Measurements from ENCODE around the gene CUBN.
A peak's percentile ranks its signal among the peaks of the same experiment; 100 is the strongest.
"Not testable (repeated sequence)": the region's sequence is repeated elsewhere in the genome, so short reads cannot be mapped to it uniquely, and the experiment has no call there.

Gene CUBN

DNA sequence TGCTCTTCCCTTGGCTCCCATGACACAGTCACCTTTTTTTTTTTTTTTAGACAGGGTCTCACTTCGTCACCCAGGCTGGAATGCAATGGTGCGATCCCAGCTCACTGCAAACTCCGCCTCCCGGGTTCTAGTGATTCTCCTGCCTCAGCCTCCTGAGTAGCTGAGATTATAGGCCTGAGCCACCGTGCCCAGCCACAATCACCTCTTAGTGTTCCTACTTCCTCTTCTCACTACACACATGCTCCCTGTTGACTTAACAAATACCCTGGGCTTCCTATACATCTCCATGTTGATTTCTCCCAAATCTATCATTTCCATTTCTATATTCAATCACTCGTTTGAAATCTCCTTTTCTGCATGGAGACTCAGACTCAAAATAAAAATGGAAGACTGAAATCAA is 91.7 kb downstream of the CUBN start:
- DNase-seq (ENCODE audit: low read depth) = no peak

DNA sequence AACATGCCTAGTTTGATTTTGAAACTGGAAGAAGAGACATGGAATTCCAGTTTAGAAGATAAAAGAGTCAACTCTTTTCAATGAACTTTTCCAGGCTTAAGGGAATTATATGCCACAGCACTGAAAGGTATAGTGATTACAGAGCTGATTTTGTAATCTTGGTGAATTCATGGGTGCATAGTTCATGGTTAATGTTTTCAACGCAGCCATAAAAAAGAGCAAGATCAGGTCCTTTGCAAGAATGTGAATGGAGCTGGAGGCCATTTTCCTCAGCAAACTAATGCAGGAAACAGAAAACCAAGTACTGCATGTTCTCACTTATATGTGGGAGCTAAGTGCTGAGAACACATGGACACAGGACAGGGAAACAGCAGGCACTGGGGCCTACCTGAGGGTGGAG is 94.2 kb downstream of the CUBN start:
- no peak for DNase-seq (ENCODE audit: low read depth)

DNA sequence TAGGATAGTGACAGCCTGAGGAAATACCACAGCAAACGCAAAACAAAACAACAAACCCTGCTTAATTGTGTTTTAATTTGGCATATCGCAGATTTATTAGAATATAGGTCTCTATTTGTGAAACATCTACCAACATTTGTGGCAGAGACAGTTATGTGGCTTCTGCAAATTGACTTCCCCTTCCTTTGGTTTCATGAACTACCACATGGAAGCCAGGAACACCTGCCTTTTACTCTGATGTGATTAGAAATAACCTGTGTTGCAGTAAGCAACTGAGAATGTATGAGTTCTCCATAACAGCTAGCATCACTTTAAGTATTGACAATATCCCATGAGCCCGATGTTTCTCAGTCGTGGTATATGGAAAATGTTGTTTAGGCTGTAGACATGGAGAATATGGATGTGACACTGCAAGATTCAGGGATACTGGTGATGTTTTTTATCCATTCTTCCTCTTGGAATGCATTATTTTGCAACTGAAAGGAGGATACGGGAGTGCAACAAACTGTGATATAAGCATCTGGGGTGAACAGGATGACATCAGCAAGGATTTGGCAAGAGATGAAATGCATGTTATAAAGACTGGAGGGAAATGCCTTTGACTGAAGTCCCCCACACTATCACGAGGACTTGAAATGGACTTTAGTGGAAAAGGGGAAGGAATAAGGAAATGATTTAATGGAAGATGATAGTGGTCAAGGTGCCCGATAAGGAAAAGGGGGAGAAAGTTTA is 95.9 kb downstream of the CUBN start:
- no peak for DNase-seq (ENCODE audit: low read depth)

DNA sequence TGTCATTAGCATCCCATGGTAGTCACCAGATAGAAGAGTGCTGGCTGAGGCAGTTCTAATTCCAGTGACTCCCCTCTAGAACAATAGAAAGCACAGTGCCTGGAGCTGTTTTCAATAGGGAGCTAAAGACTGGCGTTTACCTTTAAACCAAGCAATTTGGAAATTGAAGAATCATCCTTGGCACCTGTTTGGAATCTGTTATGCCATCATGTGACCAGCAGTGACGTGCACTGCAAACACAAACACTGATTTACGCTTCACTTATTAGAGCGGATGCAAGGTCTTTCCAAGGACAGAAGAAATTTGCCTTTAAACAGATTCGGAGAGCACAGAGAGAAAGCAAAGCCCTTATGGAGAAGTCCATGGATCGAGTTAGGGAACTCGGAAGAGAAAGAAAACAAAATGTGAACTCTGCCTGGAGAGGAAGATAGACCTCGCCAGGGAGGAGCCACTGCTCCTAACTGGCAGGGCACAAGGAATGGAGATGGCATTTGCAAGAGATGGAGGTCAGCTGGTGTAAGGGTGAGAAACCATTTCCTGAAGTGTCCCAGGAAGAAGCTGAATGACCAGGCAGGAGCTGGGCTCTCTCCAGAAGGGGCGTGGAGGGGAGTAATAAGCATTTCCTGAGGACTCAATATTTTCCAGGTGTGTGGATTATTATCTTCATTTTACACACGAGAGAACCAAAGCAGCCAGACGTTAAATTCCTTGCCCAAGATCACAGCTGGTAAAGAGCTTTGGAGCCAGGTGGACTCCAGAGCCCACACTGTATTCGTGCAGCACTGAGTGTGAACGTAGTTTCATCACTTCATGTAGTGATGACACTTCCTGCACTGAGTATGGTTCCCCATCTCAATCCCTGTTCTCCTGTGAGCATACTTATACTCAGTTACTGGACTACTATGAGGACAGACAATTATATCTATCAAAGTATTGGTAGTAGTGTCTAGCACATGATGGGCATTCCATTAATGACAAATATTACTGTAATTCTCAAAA is 97.7 kb downstream of the CUBN start:
- DNase-seq (ENCODE audit: low read depth) = no peak

DNA sequence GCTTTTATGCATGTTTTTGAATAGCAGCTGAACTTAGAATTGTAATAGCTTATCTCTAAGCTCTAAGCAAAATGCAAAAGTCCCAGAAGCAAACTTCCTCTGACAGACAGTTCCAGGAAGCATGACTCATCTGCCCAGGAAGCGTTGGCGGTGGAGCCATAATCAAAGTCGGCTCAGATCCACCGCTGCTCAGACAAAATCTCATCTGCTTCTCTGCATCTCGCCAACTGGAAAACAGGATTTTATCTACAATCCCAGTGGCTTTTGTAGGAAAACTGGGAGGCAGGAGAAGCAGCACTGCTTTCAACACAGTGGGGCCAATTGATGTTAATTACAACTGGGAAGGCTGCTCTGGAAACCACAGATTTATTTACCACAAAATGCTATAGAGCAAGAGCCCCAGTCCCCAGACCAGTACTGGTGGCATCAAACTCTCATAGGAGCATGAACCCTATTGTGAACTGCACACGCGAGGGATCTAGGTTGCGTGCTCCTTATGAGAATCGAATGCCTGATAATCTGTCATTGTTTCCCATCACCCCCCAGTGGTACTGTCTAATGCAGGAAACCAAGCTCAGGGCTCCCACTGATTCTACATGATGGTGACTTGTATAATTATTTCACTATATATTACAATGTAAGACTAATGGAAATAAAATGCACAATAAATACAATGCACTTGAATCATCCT is 99.9 kb downstream of the CUBN start:
- DNase-seq (ENCODE audit: low read depth) = peak; percentile 59

DNA sequence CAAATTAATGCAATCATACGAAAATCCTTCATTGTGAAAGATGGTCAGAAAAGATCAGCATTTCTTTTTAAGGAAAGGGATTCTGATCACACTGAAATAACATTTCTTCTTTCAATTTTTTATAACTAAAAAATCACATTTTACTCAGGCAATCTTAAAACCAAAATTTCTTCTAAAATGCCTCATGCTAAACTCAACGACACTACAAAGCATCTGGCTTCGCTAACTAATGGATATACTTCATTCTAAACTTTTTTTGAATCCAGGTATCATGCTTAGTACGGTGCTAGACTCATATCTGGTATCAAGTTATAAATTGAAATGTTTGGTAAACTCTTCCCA is 100.4 kb downstream of the CUBN start:
- DNase-seq (ENCODE audit: low read depth) = no peak

DNA sequence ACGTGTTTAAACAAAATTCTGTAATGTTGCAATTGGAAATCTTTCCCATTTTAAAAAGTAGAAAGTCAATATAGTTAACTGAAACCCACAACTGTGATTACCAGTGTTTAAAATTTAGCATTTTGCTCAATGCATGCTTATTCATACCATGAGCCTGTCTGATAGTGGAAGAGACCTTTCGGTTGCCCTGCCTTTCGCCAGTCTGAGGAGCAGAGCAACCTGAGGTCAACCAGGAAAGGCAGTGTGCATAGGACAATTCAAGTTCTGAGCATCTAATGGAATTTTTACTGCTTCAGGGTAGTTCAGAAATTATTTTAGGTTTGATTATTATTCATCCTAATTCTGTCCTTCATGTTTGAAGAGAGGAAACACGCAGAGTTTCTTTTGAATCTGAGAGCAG is 100.8 kb downstream of the CUBN start:
- no peak for DNase-seq (ENCODE audit: low read depth)

DNA sequence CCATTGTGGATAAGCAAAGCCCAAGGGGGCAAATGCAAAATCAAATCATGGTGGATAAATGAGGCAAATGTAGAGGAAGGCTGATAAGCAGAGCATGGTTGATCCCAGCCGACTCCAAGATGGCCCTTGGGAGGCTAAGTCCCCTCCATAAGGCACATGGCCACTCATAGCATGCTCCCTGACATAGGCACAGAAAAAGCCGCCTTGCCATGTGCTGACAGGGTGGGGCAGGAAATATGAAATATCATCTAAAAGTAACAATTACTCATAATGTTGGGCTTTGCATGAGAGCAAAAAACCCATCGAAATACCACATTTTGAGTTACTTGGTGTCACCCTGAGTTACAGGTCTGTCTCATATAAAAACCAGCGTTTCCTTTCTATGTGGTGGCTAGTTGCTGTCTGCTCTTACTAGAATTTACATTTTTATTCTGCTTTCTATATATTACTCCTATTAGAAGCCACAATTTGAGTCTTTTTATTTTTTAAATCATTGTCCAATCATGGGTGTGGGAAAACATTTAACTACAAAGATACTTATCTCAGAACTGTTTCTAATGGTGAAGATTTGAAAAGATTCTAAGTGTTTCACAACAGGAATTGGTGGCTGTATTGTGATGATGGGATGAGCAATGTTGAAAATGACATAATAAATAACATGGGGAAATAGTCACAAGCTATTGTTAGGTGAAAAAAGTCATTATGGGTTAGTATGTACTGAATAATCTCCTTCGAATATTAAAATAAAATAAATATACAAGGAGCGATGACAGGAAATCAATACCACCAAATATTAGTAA is 102.7 kb downstream of the CUBN start:
- DNase-seq (ENCODE audit: low read depth) = peak; percentile 46

DNA sequence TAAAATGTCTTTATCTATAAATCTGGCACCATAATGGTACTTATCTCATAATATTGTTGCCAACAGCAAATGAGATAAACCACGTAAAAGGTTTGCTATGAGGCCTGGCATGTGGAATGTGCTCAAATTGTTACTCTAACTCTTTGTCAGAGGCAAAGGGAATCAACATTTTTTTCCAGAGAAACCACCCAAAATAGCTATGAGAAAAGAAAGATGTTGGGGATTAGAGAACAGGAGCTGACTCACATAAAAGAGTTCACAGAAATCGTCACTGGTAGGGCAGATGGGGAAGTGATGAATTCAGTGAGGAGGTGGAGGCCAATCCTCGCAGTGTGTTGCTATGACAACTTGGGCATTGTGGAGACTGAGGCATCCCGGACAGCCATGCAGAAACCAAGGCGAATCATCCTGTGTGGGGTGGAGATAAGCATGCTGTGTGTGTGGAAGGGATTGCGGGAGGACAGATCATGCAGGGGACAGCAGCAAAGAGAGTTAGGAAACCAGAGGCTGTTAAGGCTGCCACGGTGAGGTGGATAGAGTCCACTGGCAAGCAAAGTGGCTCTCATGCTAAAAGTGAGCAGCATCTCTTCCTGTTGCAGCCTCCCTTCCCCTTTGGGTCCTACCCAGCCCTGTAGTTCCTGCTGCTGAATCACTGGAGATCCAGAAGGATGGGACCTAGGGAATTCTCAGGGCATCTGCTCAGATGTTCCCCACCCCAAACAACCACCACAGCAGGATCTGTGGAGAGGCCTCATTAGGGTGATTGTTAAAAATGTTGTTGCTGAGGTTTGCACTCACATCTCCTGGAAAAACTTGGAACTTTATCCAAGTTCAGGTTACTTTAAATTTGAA is 103.9 kb downstream of the CUBN start:
- peak; percentile 55 for DNase-seq (ENCODE audit: low read depth)

DNA sequence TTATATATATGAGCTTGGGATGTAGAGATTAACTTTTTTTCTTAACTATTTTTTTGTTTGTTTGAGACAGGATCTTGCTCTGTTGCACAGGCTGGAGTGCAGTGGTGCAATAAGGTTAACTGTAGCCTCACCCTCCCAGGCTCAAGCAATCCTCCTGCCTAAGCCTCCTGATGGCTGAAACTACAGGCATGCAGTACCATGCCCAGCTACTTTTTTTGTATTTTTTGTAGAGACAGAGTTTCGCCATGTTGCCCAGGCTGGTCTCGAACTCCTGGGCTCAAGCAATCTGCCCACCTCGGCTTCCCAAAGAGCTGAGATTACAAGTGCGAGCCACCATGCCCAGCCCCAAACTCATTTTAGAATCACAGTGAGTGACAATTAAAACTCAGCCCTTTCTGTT is 105.2 kb downstream of the CUBN start:
- no peak for DNase-seq (ENCODE audit: low read depth)

DNA sequence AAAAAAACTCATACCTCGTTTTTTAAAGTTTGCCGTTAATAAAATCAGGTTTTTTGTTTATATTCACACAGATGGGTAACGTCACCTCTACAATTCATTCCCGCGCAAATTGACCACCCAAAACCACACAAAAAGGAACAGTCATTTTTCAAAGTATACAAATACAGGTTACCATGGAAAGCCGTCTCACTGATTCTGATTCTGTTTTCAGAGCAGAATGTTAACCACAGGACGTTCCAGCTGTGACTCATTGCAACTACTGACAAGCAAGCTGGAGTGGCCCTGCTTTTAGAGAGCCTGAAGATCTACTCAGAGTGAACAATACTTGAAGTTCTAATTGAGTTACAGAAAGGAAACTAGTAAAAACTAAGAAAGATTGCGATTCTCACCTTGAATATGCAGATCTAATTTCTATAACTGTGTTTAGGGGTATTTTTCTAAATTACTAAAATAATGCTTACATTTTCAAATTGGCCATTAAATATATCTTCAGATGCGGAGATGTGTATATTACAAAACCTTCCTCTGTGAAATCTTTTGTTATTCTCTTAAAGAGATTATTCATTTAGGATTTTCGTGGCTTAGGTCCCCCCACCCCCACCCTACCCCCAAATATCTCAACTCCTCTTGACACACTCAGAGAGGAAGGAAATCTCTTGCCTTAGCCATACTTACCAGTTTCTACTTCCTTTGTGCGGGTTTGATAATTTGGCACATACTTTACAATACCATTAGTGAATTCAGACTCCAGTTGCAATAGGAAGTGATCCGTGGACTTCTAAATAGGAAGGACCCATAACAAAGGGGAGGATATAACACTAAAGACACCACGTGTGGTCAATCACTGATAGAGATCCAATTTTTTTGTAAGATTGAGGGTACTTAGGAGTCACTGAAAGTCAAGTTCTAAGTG is 106.0 kb downstream of the CUBN start:
- peak; percentile 47 for DNase-seq (ENCODE audit: low read depth)

DNA sequence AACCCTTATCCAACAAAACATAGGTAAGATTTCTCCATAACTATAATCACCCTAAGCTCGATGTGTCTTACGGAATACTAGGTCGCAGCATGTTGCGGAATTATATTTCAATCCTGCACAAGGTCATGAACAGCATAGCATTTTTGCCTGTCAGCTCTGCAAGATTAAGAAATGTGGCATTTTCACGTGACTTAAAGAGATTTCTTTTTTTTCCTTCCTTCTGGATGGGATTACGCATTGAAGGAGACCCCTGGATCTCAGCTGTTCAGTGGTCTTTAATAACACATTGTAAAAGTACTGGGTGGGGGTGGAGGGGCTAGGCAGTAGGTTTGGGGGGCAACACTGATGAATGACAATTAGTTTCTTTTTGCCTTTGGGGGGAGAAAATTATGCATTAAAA is 106.7 kb downstream of the CUBN start:
- DNase-seq (ENCODE audit: low read depth) = no peak

DNA sequence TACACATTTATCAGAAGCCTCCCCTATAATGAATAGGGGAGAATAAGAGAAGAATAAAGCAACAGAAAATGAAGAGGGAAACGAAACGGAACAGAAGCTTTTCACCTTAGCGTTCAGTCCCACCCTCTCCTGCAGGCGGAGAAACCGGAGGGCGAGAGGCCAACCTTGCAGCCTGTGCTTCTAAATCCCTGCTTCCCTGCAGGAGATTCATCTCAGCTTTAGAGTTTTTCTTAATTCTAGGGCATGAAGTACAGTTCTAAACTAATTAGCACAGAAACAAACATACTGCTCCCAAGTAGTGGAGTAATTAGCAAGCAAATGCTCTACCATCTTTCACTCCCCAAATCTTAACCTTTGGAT is 107.2 kb downstream of the CUBN start:
- no peak for DNase-seq (ENCODE audit: low read depth)

DNA sequence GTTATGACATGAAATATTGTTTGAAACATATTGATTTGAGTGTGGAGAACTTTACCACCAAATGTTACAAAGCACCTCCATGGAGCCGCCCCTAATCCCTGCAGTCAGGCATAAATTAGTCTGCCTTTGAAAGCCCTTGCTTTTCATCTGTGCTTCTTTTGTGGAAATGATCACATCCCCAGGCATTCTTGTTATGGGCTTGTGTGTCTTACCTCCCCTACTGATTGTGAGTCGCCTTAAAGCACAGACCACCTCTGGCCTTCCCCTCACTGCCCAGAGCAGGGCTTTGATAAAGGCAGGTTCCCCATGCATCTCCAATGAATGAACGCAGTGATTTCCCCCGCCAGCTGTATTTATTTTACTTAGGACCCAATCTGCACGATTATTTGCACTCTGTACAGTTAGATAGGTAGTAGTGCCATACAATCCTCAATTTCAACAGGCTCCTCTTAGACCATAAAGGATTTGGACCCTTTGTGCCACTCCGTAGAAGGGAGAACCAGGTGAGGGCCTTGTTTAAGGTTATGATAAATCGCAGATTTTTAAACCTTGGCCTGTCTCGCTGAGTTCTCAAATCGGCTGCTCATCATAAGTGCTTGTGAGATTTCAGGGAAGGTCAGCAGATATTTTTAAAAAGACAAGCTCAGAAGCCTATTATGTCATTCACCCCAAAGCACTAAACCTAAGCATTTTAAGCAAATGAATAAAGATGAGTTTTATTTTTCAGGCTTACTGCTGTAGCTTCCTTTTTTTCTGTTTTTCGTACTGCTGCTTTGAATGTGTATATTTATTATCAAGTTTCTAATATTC is 107.8 kb downstream of the CUBN start:
- no peak for DNase-seq (ENCODE audit: low read depth)

DNA sequence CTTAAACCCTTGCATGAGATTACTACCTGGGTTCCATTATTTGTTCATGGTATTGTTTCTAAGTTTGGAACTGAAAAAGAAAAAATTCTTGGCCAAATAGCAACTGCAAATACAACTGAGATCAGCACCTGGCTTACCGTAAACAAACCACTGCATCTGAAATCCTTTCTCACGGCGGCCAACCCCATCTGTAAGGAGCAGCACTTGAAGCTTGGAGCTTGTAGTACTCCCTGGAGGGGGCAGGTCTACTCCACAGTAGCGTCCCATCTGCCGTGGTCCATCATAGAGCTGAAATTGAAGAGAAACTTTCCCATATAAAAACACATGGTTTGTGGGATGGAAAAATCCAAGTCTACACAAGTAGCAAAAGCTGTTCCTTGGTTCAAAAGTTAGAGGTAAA is 109.9 kb downstream of the CUBN start:
- DNase-seq (ENCODE audit: low read depth) = no peak

DNA sequence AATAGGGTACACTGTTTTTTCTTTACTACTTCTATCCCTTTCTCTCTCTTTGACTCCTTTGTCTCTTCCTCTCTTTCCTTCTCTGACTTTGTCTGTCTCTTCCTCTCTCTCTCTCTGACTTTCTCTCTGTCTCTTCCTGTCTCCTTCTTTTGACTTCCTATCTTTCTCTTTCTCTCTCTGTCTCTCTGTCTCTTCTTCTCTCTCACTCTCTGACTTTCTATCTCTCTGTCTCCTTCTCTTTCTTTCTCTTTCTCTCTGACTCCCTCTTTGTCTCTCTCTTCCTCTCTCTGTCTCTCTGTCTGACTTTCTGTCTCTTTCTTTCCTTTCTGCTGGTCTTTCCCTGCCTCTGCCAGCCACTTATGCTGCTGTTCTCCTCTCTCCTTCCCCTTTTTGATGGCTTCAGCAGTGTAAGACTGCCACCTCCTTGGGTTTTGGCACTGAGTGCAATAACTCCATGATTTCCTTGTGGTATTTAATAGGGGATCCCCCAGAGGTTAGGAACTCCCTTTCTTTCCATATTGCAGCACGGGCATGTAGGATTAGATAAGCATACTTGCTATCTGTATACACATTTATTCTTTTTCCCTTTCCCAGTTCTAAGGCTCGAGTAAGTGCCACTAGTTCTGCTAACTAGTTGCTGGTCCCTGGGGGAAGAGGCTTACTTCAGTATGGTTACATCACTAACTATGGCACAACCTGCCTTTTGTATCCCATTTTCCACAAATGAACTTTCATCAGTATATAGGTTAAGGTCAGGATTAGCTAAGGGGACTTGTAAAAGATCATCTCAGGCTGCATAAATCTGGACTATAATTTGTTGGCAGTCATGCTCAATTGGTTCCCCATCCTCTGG is 116.3 kb downstream of the CUBN start:
- DNase-seq (ENCODE audit: low read depth) = not testable (repeated sequence)

DNA sequence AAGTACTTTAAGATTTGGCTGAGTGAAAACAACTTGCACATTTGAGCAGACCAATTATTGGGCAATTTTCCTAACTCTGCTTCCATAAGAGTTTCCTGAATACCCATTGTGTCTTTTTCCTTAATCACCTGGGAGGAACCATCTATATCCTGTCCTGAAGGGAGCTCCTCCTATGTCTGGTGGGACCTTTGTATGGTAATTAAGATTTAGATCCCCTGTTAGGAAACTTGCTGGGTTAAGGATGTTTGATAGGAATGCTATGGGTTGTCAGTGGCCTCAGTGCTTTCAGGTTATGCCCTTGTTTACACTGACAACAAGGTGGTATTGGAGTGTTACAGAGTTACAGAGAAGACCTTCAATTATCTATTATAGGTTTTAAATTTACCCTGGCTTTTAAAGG is 116.9 kb downstream of the CUBN start:
- DNase-seq (ENCODE audit: low read depth) = not testable (repeated sequence)
